ENCODE data around the gene NFIL3. TPM values are rescaled to one million over a fixed set of nuclear protein-coding genes. Genes with fewer than 3 reads are reported as not detected.

The NFIL3 gene
- total and polyA plus RNA-seq, 11 donors: 13.1 to 35.9 (median 24.7) TPM

DNA sequence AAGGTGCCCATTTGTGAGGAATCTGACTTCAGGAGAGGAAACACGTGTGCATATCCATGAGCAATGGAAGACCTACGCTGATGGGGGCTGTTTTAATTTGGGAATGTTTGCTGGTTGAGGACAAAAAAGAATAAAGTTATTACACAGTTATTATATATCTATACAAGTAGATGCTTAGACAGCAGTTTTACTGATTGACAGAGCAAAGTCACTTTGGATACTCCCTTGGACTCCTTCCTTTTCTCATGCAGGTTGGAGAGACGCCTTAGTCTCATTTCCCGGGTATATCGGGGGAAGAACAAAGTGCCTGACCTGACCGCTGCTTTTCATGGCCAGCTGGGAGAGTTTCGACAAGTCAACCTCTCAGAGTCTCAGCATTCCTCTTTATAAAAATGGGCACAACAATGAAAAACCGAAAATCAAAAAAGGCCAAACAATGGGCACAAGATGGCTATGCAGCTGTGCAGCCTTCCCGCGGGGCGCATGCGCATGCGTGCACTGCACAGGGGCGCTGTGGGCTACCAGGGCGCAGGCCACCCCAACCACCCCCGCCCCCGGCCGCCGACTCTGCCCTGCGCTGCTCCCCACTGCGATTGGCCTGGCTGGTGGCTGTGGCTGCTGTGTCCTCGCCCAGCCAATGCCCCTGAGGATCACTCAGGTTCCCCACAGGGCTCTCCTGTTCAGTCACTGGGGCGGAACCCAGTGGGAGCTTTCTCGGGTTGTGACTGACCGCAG lies 18.1 kb downstream of the NFIL3 start:
- TF ChIP-seq, protein P1, sequence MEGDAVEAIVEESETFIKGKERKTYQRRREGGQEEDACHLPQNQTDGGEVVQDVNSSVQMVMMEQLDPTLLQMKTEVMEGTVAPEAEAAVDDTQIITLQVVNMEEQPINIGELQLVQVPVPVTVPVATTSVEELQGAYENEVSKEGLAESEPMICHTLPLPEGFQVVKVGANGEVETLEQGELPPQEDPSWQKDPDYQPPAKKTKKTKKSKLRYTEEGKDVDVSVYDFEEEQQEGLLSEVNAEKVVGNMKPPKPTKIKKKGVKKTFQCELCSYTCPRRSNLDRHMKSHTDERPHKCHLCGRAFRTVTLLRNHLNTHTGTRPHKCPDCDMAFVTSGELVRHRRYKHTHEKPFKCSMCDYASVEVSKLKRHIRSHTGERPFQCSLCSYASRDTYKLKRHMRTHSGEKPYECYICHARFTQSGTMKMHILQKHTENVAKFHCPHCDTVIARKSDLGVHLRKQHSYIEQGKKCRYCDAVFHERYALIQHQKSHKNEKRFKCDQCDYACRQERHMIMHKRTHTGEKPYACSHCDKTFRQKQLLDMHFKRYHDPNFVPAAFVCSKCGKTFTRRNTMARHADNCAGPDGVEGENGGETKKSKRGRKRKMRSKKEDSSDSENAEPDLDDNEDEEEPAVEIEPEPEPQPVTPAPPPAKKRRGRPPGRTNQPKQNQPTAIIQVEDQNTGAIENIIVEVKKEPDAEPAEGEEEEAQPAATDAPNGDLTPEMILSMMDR (IDR thresholded peaks at IDR 0.05): no peak
- TF ChIP-seq POLR2A (IDR thresholded peaks at IDR 0.05): no peak
- H3K4me1 ChIP-seq: peaks cover 0 to 19% (median 2%) of the 10 kb centered on the region in 12 donors
- no peaks in the 10 kb centered on the region for H3K27me3 ChIP-seq
- no peak overlapping the region for H3K27ac ChIP-seq
- H3K9me3 ChIP-seq: no peaks in the 10 kb centered on the region
- intact Hi-C loops (cut with DNase I): no loop called here
- H3K4me3 ChIP-seq: no peak overlapping the region
- ATAC-seq (no peak), DNase-seq (no peak)
- H3K36me3 ChIP-seq: peaks cover 0 to 37% (median 21%) of the 10 kb centered on the region in 9 donors
- 95 to 98% (median 95%) methylated on average over 17 to 25 of the region's 25 CpGs for WGBS, 4 donors

DNA sequence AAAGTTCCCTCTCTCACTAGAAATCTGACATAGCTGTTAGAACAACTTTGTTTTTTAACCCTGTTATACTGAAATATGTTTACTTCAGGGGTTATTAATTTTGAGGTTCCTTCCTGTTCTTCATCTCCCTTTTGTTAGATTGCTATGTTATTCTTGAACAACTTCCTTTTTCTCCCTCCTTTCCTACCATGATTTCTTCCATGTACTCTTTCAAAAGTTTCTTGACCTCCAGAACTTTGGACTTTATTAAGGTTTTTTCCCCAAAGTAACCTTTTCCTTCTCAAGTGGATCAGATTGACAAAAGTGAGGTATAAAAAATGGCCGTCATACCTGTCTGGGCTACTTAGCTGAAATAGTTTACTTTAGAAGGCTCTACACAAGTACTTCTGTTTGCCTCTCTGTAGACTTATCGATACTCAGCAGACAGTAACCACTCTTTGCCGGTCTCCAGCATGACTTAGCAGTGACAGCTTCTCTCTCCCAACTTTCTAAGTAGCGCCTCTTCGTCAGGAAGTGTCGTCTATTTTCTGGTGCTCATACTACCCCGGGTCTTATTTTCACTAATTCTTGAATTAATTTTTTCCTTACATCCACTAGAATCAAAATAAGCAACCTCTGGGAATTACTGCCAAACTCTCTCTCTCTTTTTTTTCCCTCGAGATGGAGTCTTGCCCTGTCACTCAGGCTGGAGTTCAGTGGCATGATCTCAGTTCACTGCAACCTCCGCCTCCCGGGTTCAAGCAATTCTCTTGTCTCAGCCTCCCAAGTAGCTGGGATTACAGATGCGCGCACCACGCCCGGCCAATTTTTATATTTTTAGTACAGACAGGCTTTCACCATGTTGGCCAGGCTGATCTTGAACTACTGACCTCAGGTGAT lies 19.7 kb downstream of the NFIL3 start:
- peaks cover 0 to 20% (median 5%) of the 10 kb centered on the region in 9 donors for H3K36me3 ChIP-seq
- TF ChIP-seq, protein P1 (IDR thresholded peaks at IDR 0.05): no peak
- TF ChIP-seq POLR2A (IDR thresholded peaks at IDR 0.05): no peak
- ATAC-seq: no peak
- H3K9me3 ChIP-seq: no peaks in the 10 kb centered on the region
- no peak for DNase-seq
- 87 to 91% (median 89%) methylated on average over 14 of the region's 14 CpGs for WGBS, 4 donors
- H3K27ac ChIP-seq: no peak overlapping the region
- intact Hi-C loops (cut with DNase I): no loop called here
- H3K27me3 ChIP-seq: no peaks in the 10 kb centered on the region
- peaks cover 0 to 12% (median 2%) of the 10 kb centered on the region in 12 donors for H3K4me1 ChIP-seq
- no peak overlapping the region for H3K4me3 ChIP-seq

DNA sequence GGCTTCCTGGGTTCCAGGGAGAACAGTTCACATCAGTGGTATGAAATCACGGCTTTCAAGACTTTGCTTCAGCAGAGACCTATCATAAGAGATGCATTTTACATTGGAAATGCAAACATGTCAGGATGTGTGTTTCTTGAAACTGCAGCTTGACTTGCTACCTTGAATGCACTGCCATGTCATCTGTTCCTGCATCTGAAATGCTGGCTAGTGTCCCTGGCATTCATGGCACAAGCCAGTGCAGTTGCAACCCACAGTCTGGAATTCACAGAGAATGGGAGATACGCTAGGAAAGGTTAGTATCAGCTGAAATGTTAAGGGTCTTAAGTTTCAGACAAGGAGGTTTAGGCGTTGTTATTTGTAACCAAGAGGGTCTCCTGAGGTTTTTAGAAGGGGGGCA lies 24.7 kb downstream of the NFIL3 start:
- intact Hi-C loops (cut with DNase I): no loop called here
- Histone ChIP-seq H3K27ac (no peak overlapping the region), H3K4me1 (peaks cover 0 to 26% (median 0%) of the 10 kb centered on the region in 12 donors), H3K27me3 (no peaks in the 10 kb centered on the region), H3K4me3 (no peak overlapping the region), H3K36me3 (no peaks in the 10 kb centered on the region), H3K9me3 (no peaks in the 10 kb centered on the region)
- TF ChIP-seq, protein P1 (IDR thresholded peaks at IDR 0.05): no peak
- no peak for TF ChIP-seq POLR2A (IDR thresholded peaks at IDR 0.05)
- ATAC-seq: no peak
- no peak for DNase-seq
- 84 to 90% (median 85%) methylated on average over 3 of the region's 3 CpGs for WGBS, 4 donors

Data from heart left ventricle (tissue), 16 donors.